Measurements from ENCODE around the gene ANKRD11.
A peak's percentile ranks its signal among the peaks of the same experiment; 100 is the strongest.
"Not testable (repeated sequence)": the region's sequence is repeated elsewhere in the genome, so short reads cannot be mapped to it uniquely, and the experiment has no call there.

ANKRD11 gene

DNA sequence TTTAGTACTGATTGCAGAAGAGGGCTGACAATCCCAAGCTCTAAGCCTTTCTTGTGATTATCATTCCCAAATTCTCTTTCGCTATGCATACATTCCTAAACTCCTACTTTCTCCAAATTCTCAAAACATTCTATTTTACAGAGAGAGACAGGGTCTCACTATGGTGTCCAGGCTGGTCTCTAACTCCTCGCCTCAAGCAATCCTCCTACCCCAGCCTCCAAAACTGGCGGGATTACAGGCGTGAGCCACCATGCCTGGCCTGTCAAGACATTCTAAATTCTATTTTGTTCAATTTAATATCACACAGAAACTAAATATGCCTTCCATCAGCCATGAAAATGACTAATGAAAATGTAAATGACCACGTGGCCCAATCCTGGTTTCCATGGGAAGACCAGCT is 39.8 kb downstream of the ANKRD11 start:
- no peak for DNase-seq (ENCODE audit: low spot score)

DNA sequence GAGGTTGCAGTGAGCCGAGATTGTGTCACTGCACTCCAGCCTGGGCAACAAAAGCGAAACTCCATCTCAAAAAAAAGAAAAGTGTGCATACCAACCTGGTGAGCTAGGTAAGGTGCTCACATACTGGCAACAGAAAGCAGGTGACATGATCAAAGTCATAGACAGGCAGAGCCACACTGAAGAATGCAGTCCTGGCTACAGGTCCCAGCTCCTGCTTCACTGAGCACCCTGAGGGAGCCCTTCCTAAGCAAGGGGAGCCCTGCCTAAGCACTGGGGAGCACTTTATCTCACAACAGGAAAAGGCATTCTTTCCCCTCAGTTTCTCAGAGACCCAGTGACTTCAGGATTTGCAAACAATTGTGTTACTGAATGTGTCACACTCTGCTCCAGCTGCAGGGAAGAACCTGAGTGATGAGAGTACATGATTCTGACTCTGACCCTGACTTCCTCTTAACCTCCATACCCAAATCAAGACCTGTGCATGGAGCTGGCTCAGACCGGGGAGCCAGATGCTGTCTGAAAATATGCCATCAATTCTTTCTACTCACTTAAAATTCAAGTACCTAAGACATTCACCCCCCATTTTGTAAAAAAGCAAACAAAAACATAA is 40.5 kb downstream of the ANKRD11 start:
- DNase-seq (ENCODE audit: low spot score): no peak

DNA sequence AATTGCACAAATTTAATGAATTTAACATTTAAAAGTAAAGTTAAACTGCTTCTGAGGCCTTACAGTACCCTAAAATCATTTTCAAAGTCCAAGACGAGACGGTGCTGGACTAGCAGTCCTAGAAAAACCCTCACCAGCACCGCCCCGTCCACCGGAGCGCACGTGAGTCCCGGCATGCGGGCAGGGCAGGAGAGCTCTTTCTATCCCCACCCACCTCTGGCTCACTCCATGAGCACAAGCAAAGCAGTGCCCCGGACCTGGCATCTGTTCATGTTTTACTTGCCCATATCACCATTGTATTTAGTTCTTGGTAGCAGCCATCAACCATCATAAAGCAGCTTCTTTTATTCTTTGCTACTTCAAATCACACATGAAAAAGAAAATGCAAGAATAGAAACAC is 41.7 kb downstream of the ANKRD11 start:
- DNase-seq (ENCODE audit: low spot score): no peak

DNA sequence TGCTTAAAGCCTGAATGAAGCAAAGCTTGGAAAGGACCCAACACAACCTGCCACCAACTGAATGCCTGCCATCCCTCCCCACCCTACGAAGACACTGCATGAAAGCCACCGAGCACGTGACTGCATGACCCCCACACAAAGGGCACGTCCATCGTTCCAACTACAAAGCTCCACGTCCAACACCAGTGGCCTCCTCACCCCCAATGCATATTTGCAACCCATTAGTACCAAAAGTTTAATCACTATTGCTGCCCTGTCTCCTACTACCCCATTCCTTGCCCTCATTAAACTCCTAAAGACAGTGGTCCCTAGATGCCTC is 43.4 kb downstream of the ANKRD11 start:
- DNase-seq (ENCODE audit: low spot score): no peak

DNA sequence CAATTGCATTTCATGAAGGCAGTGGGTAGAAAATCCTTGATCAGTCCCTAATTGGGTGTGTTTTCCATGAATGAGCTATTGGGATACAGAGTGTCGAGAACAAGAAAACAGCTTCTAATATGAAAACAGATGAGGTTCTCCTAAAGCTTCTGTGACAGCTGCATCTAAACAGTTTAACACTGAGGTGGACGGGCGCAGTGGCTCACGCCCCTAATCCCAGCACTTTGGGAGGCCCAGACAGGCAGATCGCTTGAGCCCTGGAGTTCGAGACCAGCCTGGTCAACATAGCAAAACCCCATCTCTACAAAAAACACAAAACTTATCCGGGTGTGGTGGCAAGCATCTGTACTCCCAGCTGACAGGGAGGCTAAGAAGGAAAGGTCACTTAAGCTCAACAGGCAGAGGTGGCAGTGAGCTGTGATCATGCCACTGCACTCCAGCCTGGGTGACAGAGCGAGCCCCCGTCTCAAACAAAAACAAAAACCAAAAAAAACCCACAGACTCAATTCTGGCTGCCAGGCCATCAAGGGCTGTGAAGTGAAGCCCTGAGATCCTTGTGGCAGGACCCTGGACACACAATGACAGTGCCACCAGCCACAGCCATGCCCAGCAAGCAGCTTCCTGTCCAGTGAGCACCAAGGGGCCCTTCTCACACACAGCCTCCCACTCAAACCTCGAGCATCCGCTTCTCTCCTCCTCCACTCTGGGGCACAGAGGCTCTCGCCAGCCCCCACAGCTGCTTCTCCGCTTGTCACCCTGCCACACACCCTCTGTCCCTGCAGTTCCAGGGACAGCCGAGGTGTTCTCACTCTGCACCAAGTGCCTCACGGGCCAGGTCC is 44.0 kb downstream of the ANKRD11 start:
- DNase-seq (ENCODE audit: low spot score): no peak

DNA sequence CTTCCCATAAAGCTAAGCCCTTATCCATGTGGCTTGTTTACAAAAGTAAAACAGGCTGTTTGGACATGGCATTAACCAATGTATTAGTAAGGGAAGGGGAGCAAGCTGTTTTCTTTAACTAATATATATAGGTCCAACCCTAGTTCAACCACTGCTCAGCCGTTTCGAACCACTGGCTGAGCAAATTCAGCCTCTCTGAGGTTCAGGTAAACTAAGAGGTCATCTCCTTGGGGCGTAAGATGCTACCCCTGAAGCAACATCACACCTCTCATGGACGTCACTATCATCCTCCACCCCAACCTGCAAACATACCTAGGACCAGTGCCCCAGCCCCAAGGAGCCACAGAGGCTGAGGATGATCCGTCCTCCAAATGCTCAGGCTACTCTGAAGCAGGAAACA is 45.2 kb downstream of the ANKRD11 start:
- no peak for DNase-seq (ENCODE audit: low spot score)

DNA sequence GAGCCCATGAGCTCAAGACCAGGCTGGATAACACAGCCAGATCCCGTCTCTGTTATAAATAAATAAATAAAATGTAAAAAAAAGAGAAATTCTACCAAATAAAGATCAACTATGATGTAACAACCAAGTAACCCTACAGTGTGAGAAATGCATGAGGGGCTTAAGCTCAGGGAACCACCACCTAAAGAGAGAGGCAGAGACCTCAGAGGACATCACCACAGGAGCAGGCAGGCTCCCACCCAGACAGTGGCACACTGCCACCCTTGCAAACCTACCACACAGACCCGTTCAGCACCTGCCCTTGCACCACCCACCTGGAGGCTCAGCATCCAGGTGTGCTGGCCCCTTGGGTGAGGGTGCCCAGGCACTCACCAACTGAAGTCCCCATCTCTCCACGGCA is 45.6 kb downstream of the ANKRD11 start:
- DNase-seq (ENCODE audit: low spot score): no peak

DNA sequence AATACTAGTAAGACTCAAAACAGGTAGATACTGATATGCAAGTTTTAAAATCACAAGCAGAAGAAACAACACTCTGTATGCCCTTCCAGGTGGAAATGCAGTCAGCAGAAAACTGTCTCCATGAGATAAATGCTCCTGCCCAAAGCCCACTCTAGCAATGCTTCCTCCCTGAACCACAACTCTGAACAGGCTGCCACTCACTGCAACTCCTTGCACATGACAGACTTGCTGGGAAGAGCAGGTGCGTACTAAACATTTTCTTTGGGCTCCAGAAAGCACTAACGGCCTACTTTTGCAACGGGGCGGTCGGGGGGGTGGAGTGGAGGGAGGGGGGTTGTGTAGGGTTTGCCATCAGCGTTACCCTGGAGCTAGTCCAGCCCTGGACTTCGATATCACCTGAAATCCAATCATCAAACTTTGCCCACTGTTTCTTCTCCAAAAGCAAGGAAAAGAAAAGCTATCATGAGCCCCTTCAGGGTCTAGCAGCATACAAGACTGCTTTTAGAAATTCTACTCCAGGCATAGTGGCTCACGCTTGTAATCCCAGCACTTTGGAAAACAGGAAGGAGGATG is 46.1 kb downstream of the ANKRD11 start:
- DNase-seq (ENCODE audit: low spot score): no peak

DNA sequence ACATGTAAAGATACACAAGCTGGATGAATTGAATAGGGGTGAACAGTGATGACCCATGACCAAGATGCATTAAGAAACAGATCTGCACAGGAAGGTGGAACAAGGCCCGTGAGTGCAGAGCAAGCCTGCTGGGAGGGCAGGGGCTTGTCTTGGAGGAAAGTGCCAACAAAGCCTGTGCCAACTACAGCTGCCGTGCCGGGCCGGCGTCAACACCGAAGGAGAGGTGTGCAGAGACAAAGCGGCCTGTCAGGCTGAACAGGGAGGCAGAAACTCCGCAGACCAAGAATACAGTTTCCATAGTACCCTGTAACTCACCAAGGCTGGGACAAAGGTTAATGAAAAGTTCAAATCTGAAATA is 46.7 kb downstream of the ANKRD11 start:
- no peak for DNase-seq (ENCODE audit: low spot score)

DNA sequence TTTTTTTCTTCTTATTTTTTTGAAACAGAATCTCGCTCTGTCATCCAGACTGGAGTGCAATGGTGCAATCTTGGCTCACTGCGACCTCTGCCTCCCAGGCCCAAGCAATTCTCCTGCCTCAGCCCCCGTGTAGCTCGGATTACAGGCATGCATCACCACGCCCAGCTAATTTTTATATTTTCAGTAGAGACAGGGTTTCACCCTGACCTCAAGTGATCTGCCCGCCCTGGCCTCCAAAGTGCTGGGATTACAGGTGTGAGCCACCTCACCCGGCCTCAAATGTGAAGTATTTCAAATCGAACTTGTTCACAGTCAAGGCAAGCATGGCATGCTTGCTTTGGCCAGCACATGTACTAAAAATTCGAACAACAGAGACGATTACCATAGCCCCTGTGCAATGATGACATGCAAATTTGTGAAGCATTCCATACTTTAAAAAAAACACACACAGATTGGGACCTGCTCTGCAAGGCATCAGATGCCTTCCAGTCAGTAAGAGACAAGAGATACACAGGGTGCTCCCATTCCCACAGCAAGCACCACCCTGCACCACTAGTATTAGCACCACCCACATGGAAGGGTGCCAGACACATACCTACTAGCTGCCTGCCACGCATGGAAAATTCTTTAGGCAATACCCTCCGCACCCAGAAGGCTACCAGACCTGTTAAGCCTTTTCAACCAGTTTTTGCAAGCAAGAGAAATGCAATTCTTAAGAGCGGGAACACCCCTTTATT is 47.2 kb downstream of the ANKRD11 start:
- DNase-seq (ENCODE audit: low spot score): peak; percentile 72

DNA sequence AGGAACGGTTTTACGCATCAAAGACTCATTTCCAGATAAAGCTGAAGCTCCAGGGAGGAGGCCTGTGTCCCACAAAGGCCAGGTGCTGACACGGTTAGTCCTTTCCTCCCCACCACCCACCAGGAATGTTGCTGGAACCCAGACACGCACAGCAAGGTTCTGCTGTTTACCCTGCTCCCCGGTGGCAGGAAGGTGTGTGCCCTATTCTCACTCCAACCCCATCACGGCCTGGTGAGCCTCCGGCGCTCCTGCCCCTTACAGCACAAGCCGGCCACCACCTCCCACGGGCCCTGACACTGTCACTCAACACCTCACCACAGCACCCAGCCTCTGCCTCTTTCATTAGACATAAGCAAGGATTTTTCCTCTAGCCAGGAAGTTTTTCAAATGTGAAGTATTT is 47.8 kb downstream of the ANKRD11 start:
- no peak for DNase-seq (ENCODE audit: low spot score)

DNA sequence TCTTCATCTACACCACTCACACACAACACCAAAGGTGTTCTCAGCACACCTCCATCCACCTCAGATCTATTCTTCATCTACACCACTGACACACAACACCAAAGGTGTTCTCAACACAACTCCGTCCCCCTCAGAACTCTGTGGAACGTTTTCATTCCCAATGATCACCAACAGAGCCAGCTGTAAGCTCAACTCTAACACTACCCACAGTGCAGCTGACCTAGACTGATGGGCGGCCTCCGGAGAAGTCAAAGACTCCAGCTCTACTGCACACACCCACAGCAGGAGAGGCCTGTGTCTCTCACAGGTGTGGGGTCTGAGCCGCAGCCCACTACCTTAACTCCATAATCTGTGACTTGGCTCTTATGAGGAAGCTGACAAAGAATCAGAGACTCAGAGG is 50.7 kb downstream of the ANKRD11 start:
- DNase-seq (ENCODE audit: low spot score): no peak

DNA sequence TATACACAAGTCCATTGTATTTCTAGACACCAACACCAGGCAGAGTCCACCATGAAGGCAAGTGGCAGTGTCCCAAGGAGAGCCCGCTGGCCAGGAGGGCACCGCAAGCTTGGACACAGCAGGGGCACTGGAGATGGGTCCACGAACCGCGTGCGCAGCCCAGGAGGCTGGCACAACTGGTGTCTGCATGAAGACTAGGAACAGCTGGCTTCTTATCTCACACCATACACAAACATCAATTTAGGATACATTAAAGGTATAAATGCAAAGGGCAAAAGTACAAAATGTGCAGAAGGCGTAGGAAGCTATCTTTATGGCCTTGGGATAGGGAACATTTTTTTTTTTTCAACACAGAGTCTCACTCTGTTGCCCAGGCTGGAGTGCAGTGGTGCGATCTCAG is 52.4 kb downstream of the ANKRD11 start:
- DNase-seq (ENCODE audit: low spot score): no peak

DNA sequence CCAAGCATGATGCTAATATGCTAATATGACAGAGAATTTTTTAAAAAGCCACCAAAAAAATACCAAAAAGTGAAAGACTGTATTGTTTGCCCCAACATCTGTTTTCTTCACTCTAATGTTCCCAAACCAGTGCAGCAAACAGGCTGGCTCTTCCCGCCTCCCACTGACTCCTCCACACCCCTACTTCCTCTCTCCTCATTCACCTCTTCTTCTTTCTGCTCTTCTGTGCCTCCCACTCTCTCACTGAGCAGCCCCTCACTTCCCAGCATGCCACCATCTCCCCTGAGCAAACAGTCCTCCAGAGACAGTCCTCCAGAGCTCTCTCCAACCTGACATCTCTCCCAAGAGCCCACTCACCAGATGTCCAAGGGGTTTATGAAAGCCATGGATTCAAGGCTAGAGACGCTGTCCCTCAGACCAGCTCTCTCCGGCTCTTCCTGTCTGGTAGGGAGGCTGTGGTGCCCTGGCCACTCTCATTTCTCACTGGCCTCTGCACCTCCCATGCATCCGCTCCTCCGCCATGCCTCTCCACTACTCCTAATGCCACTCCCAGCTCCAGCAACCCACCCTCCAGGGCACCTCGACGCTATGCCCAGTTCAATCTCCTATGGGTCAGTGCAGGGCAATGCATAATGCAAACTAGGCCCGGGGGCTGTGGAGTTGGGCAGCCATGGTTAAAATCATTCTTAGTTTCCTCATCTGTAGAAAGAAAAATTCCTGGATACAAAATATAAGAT is 52.9 kb downstream of the ANKRD11 start:
- no peak for DNase-seq (ENCODE audit: low spot score)

DNA sequence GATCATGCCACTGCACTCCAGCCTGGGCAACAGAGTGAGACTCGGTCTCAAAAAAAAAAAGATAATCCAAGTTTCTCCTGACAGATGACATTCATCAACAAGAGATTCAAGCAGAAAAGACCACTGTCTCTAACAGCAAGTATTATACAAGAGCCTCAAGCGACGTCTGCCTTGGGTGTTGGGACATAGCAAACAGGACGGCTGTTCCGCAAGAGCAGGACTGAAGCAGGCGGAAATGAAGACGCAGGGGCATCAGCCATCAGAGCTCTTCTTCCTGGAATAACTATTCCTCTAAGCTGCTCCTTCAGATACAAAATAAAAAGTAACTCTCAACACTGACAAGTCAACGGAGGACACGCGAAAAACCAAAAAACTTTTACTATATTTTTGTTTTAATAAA is 54.0 kb downstream of the ANKRD11 start:
- DNase-seq (ENCODE audit: low spot score): no peak

DNA sequence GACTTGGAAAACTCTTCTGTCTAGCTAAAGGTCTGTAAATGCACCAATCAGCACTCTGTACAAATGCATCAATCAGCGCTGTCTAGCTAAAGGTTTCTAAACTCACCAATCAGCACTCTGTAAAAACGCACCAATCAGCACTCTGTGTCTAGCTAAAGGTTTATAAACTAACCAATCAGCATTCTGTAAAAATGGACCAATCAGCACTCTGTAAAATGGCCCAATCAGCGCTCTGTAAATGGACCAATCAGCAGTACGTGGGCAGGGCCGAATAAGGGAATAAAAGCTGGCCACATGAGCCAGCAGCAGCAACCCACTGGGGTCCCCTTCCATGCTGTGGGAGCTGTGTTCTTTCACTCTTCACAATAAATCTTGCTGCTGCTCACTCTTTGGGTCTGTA is 55.3 kb downstream of the ANKRD11 start:
- DNase-seq (ENCODE audit: low spot score): not testable (repeated sequence)

DNA sequence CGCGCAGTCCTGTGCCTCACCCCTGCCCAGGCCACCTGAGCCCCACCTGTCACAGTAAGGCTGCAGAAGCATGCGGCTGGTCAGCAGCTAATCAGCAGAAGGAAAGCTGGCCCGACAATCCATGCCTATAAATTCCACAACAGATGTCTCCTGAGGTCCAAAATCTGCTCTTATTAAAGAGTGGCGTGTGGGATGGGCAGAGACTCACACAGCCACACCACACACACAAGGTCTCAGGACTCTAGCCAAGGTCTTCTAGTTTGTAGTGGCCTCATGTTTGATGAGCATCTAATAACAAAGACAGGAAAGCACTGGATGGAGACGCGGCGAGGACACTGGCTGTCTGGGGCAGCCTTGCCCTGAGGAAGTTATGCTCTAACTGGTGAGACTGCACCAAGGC is 55.9 kb downstream of the ANKRD11 start:
- no peak for DNase-seq (ENCODE audit: low spot score)

DNA sequence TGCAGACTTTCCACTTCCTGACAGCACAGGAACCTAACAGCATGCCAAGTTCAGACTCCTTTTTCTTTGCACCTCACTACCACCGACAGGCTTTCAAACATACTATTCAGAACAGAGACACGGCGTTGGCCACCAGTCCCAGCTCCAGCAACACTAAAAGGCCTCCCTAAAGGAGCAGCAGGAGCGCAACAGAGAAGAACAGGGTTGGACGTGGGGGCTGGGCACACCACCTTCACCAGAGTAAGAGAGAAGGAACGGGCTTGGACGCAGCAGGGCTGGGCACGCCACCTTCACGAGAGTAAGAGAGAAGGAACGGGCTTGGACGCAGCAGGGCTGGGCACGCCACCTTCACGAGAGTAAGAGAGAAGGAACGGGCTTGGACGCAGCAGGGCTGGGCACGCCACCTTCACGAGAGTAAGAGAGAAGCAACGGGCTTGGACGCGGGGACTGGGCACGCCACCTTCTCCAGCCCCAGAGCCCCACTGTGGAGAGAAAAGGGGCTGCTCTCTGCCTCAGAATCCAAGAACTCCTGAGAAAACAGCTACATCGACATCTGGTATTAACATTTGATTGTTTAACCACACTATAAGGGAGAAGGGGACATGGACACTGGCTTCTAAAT is 56.9 kb downstream of the ANKRD11 start:
- DNase-seq (ENCODE audit: low spot score): not testable (repeated sequence)

DNA sequence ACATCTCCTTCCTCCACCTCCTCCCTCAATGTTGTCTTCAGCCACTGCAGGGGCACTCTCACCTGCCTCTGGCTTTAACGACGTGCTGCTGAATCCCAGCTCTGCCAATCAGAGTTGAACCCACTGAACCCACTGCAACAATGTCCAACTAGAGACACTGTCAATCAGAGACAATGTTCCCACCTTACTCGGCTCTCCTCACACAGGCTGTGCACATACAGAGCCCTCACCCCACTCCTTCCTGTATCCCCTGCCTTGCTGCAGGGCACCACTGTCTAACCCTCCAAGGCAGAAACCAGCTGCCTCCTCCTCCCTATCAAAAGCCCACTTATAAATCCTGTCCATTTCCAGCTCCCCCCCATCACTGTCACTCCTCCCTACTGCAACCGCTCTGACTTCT is 58.7 kb downstream of the ANKRD11 start:
- DNase-seq (ENCODE audit: low spot score): no peak

DNA sequence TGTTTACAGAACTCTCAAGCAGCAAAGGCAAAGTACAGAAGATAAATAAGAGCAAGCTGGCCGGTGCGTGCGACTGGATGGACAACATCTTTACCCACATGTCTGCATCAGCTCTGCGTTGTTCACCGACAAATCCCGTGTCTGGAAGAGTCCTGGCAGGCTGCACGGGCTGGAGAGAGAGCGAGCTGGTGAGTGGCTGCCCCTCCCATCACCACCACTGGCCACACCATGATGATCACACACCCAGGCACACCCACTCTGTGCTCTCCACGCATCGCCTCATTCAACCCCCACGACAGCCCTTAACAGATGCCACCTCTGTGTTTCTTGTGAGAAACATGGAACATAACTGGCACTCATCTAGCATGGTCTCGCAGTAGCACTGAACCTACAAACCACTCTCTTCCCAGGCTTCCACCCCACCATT is 59.2 kb downstream of the ANKRD11 start:
- DNase-seq (ENCODE audit: low spot score): no peak

DNA sequence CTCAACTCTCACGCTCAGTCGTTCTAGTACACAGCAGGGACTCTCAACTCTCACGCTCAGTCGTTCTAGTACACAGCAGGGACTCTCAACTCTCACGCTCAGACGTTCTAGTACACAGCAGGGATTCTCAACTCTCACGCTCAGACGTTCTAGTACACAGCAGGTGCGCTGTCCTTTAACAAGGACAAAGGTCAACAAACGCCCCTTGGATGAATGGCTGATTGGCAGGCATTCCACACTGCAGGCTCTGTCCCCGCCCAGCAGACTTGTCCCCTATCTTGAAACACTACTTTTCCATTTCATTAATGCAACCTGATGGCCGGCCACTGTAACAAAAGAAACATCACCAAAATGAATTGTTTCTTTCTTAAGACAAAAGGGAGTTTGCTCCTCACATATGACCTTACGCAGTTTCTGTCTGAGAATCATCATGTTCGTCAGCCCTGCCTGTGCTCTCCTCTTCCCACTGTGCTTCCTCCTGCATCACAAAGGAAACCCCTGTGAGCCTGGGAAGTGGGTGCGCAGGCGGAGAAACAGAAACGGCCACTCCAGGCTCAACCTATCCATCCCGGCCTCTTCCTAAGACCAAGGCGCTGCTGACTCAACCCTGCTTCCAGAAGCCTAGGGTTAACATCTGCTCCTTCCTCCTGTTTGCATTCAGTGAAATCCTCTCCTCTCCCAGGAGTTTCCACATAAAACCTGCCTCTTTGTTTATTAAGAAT is 59.8 kb downstream of the ANKRD11 start:
- no peak for DNase-seq (ENCODE audit: low spot score)
